ENCODE results near the gene PRIMA1.

The PRIMA1 gene

GRCh38 chr14:93717668-93718320 is 70.5 kb downstream of the PRIMA1 start:
- POLR2A ChIA-PET = no interaction called here
- CTCF ChIA-PET = no interaction called here

GRCh38 chr14:93716746-93717667 is 71.3 kb downstream of the PRIMA1 start:
- no peak for TF ChIP-seq CTCF (IDR thresholded peaks at IDR 0.05; ENCODE audit: insufficient read depth, low read length, missing control alignments)
- ChIA-PET CTCF (no interaction called here), POLR2A (no interaction called here)
- no peak overlapping the region for H3K4me3 ChIP-seq (ENCODE audit: low read depth, low read length)
- no peak for DNase-seq (ENCODE audit: low read depth, low spot score)

More at GRCh38 chr14:93717668-93718320, 70.5 kb downstream of the PRIMA1 start:
- no peak for DNase-seq (ENCODE audit: low read depth, low spot score)
- H3K4me3 ChIP-seq (ENCODE audit: low read depth, low read length) = no peak overlapping the region
- TF ChIP-seq CTCF (IDR thresholded peaks at IDR 0.05; ENCODE audit: insufficient read depth, low read length, missing control alignments) = no peak

DNA sequence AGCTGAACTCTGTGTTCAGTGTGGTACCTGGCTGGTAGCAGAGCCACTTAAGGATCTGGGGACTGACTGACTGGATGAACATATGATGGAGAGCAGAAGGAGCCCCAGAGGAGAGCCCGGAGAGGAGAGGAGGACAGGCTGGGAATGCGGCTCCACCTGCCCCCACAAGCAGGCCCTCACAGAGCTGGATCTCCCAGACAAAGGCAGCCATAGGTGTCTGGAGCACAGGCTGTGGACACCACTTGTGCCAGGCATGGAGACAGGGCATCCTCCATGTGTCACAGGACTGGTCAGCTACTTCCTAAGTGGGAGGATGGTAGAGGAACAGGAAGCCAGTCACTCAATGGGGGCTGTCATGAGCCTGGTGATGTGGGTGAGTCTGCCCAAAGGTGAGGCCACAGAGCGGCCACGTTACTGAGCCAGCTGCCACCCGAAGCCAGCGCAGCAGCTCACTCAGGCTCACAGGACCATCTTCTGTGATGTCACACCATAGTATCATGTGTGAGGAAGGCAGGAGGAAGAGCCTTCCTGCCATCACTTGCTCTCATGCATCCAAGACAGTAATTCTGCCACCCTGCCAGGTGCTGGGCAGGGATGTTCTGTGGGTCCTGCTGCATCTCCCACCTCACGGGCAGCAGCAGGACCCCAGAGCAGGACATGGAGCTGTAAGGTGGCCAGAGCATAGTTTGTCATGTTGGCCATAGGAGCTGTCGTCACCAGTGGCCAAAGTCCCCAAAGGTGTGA is 72.1 kb downstream of the PRIMA1 start:
- CTCF ChIA-PET = no interaction called here
- no peak for TF ChIP-seq CTCF (IDR thresholded peaks at IDR 0.05; ENCODE audit: insufficient read depth, low read length, missing control alignments)
- POLR2A ChIA-PET = no interaction called here

GRCh38 chr14:93715279-93715927 is 72.9 kb downstream of the PRIMA1 start:
- ChIA-PET POLR2A (no interaction called here), CTCF (no interaction called here)
- no peak for DNase-seq (ENCODE audit: low read depth, low spot score)
- no peak for TF ChIP-seq CTCF (IDR thresholded peaks at IDR 0.05; ENCODE audit: insufficient read depth, low read length, missing control alignments)
- no peak overlapping the region for H3K4me3 ChIP-seq (ENCODE audit: low read depth, low read length)

More for the DNA sequence above, 72.1 kb downstream of the PRIMA1 start:
- DNase-seq (ENCODE audit: low read depth, low spot score) = no peak
- H3K4me3 ChIP-seq (ENCODE audit: low read depth, low read length) = no peak overlapping the region

DNA sequence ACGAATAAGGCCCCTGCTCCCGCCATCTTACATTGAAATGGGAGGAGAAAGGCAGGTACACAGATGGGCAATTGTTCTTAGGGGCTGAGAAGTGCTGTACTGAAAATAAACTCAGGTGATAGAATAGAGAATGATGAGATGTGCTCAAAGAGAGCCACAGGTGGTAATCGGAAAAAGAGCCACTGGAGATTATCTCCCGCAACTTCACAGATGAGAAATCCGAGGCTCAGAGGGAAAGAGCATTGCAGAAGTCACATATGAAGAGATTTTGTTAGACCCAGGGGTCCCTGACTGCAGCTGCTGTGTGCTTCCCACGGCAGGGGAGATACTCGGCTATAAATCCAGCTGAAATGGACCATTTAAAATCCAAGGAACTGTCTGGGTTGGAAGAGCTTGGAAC is 73.7 kb downstream of the PRIMA1 start:
- CTCF ChIA-PET = interaction anchor here (0.6 kb wide), 1 partner anchor 118 kb away, joined by 3 read pairs; no protein-coding TSS in a partner anchor
- POLR2A ChIA-PET = no interaction called here
- no peak for TF ChIP-seq CTCF (IDR thresholded peaks at IDR 0.05; ENCODE audit: insufficient read depth, low read length, missing control alignments)
- DNase-seq (ENCODE audit: low read depth, low spot score) = no peak
- H3K4me3 ChIP-seq (ENCODE audit: low read depth, low read length) = no peak overlapping the region

Data from AG04449 (cell line).